ENCODE results near the gene BARHL1. TPM values are rescaled to one million over a fixed set of nuclear protein-coding genes. Genes with fewer than 3 reads are reported as not detected.

The BARHL1 gene
- total RNA-seq, 1 donor from 2014 or later: not detected

DNA sequence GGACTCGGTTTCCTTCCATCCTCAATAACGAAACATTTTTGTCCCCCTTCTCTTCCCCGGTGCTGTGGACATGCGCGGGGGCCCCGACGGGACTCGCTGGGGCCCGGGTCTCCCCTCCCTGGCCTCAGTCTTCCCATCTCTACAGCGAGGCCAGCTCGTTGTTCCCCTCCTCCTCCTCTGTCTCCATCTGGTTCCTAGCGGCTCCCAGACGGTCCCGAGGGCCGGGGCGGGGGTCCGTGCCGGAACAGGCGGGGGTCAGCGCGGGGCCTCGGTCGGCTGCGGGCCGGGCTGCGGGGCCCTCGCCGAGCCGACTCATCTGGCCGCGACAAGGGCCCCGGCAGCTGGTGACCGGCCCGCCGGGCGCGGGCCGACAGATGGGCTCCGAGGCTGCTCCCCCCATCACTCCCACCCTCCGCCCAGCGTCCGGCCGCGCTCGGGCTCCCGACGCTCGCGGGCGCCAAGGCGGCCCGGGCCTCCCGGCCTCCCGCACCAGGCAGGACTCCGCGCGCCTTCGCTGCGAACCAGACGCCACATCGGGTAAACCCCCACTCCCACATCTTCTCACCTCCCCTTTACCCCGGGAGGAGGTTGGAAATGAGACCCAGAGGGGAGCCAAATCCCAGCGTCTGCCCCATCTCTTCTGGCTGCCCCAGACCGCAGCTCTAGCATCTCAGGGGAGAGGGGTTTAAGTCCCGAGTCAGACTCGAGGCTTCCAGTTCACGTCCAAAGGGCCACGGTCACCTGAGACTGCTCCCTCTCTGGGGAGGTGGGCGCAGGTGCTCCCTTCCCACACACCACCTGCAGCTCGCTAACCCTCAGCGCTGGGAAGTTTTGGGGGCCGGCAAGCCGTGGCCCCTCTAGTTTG is 8.1 kb downstream of the BARHL1 start:
- H3K27ac Mint-ChIP-seq (ENCODE audit: unreplicated experiment): peak overlapping the region; percentile 28
- DNase-seq: peak; percentile 65
- H3K27me3 Mint-ChIP-seq (ENCODE audit: unreplicated experiment): peaks cover 22% of the 10 kb centered on the region
- no peaks in the 10 kb centered on the region for H3K36me3 Mint-ChIP-seq (ENCODE audit: unreplicated experiment)
- H3K4me1 Mint-ChIP-seq (ENCODE audit: low read depth, unreplicated experiment): peaks cover 14% of the 10 kb centered on the region
- peak overlapping the region; percentile 59 for H3K4me3 Mint-ChIP-seq (ENCODE audit: unreplicated experiment)
- peaks cover 12% of the 10 kb centered on the region for H3K9me3 Mint-ChIP-seq (ENCODE audit: unreplicated experiment)
- TF ChIP-seq, protein P1, sequence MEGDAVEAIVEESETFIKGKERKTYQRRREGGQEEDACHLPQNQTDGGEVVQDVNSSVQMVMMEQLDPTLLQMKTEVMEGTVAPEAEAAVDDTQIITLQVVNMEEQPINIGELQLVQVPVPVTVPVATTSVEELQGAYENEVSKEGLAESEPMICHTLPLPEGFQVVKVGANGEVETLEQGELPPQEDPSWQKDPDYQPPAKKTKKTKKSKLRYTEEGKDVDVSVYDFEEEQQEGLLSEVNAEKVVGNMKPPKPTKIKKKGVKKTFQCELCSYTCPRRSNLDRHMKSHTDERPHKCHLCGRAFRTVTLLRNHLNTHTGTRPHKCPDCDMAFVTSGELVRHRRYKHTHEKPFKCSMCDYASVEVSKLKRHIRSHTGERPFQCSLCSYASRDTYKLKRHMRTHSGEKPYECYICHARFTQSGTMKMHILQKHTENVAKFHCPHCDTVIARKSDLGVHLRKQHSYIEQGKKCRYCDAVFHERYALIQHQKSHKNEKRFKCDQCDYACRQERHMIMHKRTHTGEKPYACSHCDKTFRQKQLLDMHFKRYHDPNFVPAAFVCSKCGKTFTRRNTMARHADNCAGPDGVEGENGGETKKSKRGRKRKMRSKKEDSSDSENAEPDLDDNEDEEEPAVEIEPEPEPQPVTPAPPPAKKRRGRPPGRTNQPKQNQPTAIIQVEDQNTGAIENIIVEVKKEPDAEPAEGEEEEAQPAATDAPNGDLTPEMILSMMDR (IDR thresholded peaks at IDR 0.05; ENCODE audit: partially characterized antibody, unreplicated experiment): no peak

DNA sequence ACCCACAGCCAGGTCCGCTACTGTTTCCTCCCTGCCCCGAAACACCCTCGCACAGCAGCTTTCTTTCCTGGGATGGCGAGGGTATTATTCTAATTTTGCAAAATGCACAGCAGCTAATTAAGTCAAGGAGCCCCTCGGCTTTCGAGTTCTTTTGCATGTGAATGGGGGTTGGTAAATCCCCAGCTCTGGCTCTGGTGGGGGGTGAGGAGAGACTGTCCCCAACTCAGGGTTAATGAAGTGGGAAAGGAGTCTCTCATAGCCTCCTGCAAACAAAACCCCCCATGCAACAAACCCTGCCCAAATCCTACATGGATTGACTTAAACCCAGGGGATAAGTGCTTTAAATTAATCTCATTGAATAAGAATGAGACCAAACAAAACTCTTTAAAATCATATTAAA is 8.8 kb downstream of the BARHL1 start:
- Mint-ChIP-seq H3K27ac (ENCODE audit: unreplicated experiment) (peak overlapping the region; percentile 28), H3K4me1 (ENCODE audit: low read depth, unreplicated experiment) (peaks cover 12% of the 10 kb centered on the region), H3K27me3 (ENCODE audit: unreplicated experiment) (peaks cover 19% of the 10 kb centered on the region), H3K4me3 (ENCODE audit: unreplicated experiment) (peak overlapping the region; percentile 59), H3K9me3 (ENCODE audit: unreplicated experiment) (peaks cover 9% of the 10 kb centered on the region), H3K36me3 (ENCODE audit: unreplicated experiment) (peaks cover 3% of the 10 kb centered on the region)
- no peak for DNase-seq
- TF ChIP-seq, protein P1 (IDR thresholded peaks at IDR 0.05; ENCODE audit: partially characterized antibody, unreplicated experiment): no peak

DNA sequence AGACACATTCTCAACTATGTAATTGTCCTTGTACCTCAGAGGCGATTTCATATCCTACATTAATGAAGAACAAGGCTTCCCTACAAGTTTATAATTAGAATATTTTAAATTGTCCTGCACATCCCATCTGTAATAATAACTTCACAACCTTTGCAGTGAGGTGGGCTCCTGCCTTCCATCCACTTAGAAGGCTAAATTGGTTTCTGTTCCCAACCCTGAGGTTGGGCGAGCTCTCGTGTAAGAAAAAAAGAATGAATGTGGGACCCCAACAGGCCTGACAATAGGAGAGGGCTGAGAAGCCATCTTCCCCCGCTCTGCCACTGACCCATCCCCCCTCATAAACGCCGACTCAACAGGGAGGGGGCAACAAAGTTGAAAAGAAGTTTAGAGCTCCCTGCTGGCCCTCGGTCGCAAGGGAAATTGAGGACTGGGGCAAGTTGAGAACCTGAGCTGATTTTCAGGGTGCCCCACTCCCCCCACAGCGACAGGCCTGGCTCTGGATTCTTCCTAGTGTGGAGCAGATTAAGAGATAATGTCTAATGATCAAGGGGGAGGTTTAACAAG is 9.4 kb downstream of the BARHL1 start:
- peaks cover 8% of the 10 kb centered on the region for H3K36me3 Mint-ChIP-seq (ENCODE audit: unreplicated experiment)
- peaks cover 17% of the 10 kb centered on the region for H3K27me3 Mint-ChIP-seq (ENCODE audit: unreplicated experiment)
- peaks cover 11% of the 10 kb centered on the region for H3K4me1 Mint-ChIP-seq (ENCODE audit: low read depth, unreplicated experiment)
- TF ChIP-seq, protein P1 (IDR thresholded peaks at IDR 0.05; ENCODE audit: partially characterized antibody, unreplicated experiment): no peak
- peak overlapping the region; percentile 59 for H3K4me3 Mint-ChIP-seq (ENCODE audit: unreplicated experiment)
- no peak overlapping the region for H3K27ac Mint-ChIP-seq (ENCODE audit: unreplicated experiment)
- DNase-seq: peak; percentile 6
- H3K9me3 Mint-ChIP-seq (ENCODE audit: unreplicated experiment): peaks cover 8% of the 10 kb centered on the region

DNA sequence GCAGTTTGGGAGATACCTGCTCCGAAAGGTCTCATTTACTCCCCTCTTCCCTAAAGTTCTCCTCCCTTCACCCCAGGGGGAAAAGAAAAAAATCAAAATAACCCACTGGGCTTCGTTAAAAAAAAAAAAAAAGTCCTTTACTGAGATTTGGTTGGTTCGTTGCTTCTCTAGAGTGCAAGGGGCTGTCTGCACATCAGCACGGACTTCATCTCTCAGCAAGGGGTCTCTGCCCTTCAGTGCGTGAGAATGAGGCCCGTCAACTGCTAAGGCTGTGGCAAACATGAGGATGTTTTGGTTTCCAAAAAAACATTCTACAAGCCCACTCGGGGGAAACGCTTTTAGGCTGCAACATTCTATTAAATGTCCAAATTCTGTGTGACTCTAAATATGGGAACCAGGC is 10.0 kb downstream of the BARHL1 start:
- peaks cover 17% of the 10 kb centered on the region for H3K27me3 Mint-ChIP-seq (ENCODE audit: unreplicated experiment)
- no peak overlapping the region for H3K4me3 Mint-ChIP-seq (ENCODE audit: unreplicated experiment)
- peaks cover 11% of the 10 kb centered on the region for H3K4me1 Mint-ChIP-seq (ENCODE audit: low read depth, unreplicated experiment)
- no peak for DNase-seq
- no peak overlapping the region for H3K27ac Mint-ChIP-seq (ENCODE audit: unreplicated experiment)
- H3K36me3 Mint-ChIP-seq (ENCODE audit: unreplicated experiment): peaks cover 8% of the 10 kb centered on the region
- peaks cover 8% of the 10 kb centered on the region for H3K9me3 Mint-ChIP-seq (ENCODE audit: unreplicated experiment)
- TF ChIP-seq, protein P1 (IDR thresholded peaks at IDR 0.05; ENCODE audit: partially characterized antibody, unreplicated experiment): no peak

DNA sequence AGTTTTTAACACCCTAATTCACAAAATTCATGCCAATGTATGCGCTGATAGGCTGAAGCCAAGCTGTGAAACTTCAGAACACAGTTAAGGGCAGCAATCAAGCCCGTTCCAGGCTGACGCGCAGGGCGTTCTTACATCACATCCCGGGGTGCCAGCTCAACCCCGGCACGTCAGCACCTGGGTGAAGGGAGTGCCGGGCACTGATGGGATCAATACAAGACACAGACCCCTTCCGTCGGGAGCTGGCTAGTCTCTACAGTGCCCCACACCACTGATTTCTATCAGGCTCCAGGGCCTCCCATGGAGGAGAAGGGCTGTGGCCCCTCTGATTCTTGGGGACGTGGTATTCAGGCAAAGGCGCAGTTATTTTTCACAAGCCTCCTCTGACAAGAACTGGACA is 12.0 kb downstream of the BARHL1 start:
- Mint-ChIP-seq H3K4me3 (ENCODE audit: unreplicated experiment) (no peak overlapping the region), H3K36me3 (ENCODE audit: unreplicated experiment) (peaks cover 8% of the 10 kb centered on the region), H3K4me1 (ENCODE audit: low read depth, unreplicated experiment) (peaks cover 9% of the 10 kb centered on the region), H3K27ac (ENCODE audit: unreplicated experiment) (no peak overlapping the region), H3K9me3 (ENCODE audit: unreplicated experiment) (peaks cover 8% of the 10 kb centered on the region), H3K27me3 (ENCODE audit: unreplicated experiment) (peaks cover 10% of the 10 kb centered on the region)
- TF ChIP-seq, protein P1 (IDR thresholded peaks at IDR 0.05; ENCODE audit: partially characterized antibody, unreplicated experiment): no peak
- DNase-seq: no peak

Data from glutamatergic neuron (in vitro differentiated cells).